Measurements from ENCODE around the gene JAK1.
"Not testable (repeated sequence)": the region's sequence is repeated elsewhere in the genome, so short reads cannot be mapped to it uniquely, and the experiment has no call there.

The JAK1 gene

GRCh38 chr1:64920941-64921589 lies 45.3 kb downstream of the JAK1 start:
- DNase-seq (ENCODE audit: low read depth), result peak; percentile 83

GRCh38 chr1:64919120-64919519 lies 47.2 kb downstream of the JAK1 start:
- DNase-seq (ENCODE audit: low read depth), result not testable (repeated sequence)

- no peak for DNase-seq (ENCODE audit: low read depth)
These were observed 48.4 kb downstream of the JAK1 start for GRCh38 chr1:64917907-64918306.

DNA sequence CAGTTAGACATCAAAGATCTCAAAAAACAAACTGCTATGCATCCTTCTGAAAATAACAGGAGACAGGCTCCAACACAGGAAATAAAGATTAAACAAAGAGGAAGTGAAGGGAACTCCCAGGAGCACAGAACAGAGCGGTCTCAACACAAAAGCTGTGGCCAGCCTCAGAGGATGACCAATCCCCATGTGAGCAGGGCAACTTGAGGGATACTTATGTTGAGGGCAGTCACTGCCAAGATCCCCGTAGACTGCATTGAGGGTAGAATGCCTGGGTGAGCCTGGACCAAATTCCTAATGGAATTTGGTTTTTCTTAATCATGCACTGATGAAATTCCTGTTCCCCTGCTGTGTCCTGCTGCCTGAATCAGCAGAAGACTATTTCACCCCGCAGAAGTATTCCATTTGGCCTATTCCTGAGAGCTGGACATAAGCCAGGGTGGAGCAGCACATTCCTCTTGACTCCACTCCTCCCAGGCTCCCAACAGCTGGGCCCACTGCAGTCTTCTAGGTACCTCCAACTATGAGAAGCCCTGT lies 49.0 kb downstream of the JAK1 start:
- peak; percentile 98 for DNase-seq (ENCODE audit: low read depth)

GRCh38 chr1:64915381-64916274 lies 50.7 kb downstream of the JAK1 start:
- DNase-seq (ENCODE audit: low read depth), result no peak

DNA sequence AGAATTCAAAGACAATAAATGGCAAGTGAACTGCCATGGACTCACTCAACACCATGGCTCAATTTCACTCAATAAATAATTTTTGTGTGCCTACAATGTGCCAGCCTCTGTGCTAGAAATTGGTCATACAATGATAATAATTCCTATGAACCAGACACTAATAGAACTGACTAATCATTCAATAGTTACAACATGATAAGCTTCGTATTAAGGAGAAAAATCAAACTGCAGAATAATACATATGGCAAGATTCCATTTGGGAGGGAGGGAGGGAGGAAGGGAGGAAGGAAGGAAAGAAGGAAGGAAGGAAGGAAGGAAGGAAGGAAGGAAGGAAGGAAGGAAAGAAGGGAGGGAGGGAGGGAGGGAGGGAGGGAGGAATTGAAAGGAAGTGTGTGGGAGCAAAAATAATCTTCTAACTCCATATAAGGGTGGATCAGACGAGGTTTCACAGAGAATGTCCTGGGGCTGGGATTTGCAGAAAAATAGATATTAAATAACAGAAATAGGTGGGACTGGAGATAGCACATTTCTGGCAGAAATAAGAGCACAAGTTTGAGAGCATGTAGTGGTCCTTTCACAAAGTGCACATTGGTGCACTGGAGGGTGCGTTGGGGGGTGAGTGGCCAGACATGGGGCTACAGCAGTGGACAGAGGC lies 52.9 kb downstream of the JAK1 start:
- DNase-seq (ENCODE audit: low read depth), result no peak

DNA sequence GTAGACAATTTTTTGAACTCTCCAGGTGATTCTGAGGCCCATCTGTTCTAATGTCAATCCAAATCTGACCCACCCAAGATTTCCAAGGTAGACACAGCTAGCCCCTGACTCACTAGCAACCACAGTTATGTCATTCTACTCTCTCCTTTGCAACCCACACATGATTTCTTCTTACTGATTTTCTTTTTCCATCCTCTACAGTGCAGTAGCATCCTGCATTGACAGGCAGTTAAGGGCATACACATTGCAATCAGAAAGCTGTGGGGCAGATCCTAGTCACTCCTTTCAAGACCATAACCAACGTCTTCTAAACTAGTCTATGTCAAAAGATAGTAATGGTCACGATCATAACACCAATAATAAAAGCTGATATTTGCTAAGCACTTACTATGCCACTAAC lies 54.2 kb downstream of the JAK1 start:
- no peak for DNase-seq (ENCODE audit: low read depth)

GRCh38 chr1:64911326-64911725 lies 55.0 kb downstream of the JAK1 start:
- DNase-seq (ENCODE audit: low read depth), result no peak

DNA sequence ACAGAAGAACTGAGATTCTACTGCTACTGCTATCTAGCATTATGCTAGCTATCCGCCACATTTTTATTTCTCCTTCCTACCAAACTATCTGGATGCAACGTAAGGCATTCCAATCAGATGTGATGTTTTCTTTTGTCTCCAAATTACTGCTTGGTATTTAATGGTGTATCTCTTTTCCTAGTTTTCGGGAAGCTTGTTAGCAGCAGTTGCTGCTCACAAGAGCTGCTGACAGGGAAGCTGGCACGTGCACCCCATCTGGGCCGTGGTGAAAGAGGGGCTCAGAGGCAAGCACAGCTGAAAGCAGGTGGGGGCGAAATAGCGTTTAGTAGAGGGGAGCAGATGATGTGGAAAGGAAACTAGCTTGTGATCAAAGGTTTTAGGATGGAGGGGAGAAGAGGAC lies 57.3 kb downstream of the JAK1 start:
- DNase-seq (ENCODE audit: low read depth), result no peak

DNA sequence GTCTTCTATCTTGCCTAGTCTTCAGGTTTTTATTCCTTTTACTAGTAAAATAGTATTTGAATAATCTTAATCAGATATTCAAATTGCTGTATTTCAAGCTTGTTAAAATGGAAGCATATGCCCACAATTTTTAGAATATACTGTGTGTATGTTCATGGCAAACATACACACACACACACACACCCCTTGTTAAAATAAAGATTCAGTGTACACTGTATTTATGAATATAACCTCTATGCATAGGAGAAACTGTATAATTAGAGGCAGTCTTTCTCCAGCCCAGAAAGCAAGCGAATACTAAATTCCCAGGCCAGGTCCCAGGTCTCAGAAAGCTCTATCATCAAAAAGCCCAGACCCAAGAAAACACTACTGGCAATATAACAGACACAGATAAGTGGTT lies 57.8 kb downstream of the JAK1 start:
- no peak for DNase-seq (ENCODE audit: low read depth)

DNA sequence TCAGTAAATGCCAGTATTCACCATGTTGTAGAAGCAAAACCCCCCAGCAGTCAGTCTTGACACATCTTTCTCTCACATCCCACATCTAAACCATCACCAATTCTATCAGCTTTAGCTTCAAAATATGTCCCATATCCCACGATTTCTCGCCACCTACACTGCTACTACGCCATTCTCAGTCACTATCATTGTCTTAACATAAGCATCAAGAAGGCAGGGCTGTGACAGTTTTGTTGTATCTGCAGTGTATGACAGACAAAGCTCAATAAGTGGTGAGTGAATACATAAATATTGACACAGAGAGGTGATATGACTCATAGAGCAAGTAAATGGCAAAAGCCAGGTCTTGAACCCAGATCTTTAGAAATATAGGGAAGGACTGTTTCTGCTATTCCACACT lies 59.9 kb downstream of the JAK1 start:
- DNase-seq (ENCODE audit: low read depth), result no peak

DNA sequence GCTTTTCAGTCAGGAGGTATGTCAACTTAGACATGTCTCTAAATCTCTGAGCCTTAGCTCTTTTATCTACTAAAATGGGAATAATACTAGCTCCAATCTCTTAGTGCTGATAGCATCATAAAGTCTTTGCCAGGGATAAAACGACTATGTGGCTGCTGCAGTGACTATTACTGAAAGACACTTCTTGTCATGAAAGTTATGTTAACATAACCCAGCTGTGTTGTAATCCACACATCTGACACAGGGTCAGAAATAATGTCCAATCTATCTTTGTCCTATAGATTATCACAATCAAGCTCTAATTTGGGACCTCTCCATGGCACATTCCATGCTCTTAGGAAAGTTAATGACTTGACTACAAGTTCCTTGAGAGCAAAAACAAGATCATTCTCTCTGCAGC lies 62.8 kb downstream of the JAK1 start:
- no peak for DNase-seq (ENCODE audit: low read depth)

DNA sequence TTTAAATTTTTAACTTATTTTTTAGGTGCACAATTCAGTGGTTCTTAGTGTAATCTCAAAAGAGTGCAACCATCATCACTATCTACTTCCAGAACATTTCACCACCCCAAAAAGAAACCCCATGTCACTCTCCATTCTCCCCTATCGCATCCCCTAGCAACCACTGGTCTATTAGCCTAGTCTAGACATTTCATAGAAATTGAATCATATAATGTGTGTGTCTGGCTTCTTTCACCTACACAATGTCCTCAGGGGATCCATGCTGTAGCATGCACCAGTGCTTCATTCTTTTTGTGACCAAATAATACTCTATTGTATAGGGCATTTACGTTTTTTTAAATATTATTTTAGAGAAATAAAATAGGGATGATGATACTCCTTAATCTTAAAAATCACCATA lies 64.7 kb downstream of the JAK1 start:
- no peak for DNase-seq (ENCODE audit: low read depth)

DNA sequence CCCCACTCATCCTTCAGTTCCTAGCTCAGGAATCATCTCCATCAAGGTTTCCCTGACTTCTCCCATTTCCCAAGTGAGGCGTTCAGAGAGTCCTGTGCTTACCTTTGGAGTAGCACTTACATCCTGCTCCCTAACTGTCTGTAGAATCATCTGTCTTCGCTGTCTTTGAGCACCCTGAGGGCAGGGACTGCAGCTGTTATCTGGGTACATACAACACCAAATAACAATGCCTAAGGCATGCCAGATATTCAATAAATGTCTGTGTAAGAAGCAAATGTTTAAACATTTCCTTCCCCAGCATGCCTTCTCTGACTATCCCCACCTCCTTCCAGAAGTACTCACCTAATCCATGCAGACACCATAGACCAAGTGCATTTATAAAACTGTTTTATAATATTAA lies 65.4 kb downstream of the JAK1 start:
- DNase-seq (ENCODE audit: low read depth), result no peak

DNA sequence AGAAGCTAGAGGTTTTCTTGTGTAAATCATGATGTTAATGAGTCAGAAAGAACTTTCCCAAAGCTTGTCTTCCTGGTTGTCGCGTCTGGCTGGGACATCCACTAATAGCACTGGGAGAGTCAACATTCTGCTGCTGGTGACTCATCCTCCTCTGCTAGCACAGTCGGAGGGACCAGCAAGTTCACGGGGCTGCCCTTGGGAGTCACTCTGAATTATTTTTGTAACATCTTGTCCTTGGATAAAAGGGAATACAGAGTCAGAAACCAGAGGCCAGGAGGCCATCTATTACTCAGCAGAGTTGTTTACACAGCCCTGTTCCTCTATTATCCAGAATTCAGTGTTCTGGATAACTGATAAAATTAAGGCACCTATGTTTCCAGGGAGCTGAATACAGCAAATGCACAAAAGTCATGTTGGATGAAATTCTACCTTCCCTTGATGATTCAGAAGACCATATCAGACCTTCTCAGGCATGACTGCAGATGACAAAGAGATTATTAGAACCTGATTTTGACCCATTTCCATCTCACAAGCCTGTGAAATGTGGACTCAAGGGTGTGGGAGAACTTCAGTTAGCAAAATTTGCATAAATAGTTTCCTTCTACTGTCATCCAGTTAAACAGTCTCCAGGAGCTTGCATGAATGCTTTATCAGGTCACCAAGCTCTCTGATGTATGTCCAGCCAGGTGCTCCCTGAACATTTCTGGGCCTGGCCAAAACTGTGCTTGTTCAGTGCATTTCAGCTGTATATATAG lies 68.1 kb downstream of the JAK1 start:
- DNase-seq (ENCODE audit: low read depth), result peak; percentile 77

- no peak for DNase-seq (ENCODE audit: low read depth)
These were observed 69.8 kb downstream of the JAK1 start for GRCh38 chr1:64896551-64896950.

- no peak for DNase-seq (ENCODE audit: low read depth)
These were observed 70.8 kb downstream of the JAK1 start for GRCh38 chr1:64895500-64895899.

- DNase-seq (ENCODE audit: low read depth), result no peak
These were observed 71.7 kb downstream of the JAK1 start for GRCh38 chr1:64894438-64895196.

DNA sequence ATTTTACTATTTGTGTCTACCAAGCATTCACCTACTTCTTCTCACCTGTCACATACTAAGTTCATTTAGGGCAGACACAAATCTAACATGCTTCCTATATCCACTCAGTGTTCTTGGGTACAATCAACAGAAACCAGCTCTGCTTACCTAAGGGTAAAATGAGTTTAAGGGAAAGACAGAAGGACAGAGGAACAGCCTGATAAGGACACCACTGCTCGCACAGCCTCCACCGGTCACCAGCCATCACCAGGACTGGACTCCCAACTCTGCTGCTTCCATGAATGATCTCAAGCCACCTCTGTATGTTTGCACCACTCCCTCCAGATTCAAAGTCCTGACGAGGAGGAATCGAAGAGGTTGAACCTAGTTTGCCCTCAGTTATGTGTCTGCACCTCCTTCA lies 72.4 kb downstream of the JAK1 start:
- DNase-seq (ENCODE audit: low read depth), result no peak

DNA sequence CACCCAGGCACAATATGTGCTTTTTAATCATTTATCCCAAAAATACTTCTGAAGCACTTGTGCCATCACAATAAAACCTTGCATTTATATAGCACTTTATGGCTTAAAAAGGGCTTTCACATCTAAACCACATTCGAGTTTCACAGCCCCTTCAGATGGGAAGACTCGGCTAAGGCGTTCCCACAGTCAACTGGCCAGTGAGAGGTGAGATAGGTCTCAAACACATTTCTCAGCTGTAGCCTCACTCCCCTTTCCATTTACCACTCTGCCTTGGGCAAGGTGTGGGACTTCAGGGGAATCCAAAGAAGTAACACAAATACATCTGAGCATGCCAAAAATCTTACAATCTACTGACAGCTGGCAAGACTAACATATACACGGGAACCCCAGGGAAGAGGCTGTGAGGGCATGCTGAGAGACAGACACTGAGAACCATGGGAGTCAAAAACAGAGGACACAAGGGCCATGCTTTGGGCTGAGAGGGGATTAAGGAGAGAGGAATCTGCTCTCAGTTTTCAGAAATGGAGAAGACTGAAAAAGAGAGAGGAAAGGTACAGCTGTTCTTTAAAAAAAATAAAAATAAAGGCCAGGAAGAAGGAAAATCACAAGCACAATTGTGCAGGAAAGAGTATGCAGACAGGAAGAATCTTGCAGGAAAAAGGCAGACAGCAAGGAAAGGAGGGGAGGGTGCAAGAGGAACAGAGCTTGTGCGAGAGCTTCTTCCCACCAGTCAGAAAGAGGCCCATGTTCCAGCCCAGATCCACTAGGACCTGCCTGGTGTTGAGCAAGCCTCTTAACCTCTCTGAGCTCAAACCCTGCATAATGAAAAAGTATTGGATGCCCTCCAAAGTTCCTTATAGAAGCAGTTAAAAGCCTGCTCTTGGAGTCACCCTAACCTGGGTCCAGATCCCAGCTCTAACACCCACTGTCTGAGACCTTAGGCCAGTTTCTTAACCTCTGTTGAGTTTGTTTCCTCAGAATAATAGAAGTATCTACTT lies 73.5 kb downstream of the JAK1 start:
- DNase-seq (ENCODE audit: low read depth), result no peak
